AML-193 (cell line): ENCODE measurements around the gene PIAS2.
A peak's percentile ranks its signal among the peaks of the same experiment; 100 is the strongest.

Source experiments
- DNase-seq, 2 experiments: peaks; one replicate each; lab custom pipeline; 2025; lab: John Stamatoyannopoulos, UW

Gene PIAS2

DNA sequence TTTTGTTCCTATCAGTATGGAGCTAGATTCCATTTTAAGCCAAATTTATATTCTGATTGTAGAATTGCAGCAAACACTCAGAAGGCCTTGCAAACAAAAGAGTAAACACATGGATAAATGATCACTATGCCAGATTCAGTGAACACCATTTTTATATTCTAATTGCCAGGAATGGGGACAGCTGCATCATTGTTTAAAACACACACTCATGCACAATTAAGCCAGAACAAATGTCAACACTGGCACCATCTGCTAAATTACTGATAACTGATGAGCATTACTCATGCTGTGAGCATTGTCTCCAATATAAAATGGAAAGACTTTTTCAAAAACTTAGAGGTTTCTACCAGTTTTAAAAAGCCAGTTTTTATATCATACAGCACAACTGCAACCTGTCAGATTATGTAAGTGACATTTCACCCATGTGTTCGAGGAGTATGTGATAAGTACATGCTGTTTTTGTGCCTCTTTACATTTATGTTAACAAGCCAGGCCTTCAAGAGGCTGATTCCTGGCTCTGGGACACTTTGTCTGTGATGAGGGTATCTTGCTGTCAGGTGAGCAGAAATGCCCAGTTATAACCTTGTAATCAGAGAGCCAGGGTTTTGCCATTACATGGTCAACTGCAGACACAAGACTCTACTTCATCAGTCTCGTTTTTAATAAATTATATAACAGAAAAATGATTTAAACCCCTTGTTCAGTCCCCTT, 156.1 kb downstream of the PIAS2 start:
- no peak for DNase-seq

DNA sequence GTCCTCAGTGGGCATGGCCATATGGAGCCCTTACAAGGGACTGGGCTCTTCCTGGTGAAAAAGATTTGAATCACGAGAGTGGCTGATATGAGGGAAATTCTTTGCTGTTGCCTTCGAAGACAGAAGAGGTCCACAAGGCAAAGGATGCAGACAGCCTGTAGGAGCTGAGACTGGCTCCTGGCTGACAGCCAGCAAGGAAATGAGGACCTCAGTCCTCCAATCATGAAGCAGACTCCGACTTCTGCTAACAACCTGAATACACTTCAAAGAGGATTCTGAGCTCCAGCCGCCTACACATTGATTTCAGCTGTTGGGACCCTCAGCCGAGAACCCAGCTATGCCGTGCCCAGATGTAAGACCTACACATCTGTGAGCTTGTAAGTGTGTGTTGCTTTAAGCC, 157.4 kb downstream of the PIAS2 start:
- no peak for DNase-seq

DNA sequence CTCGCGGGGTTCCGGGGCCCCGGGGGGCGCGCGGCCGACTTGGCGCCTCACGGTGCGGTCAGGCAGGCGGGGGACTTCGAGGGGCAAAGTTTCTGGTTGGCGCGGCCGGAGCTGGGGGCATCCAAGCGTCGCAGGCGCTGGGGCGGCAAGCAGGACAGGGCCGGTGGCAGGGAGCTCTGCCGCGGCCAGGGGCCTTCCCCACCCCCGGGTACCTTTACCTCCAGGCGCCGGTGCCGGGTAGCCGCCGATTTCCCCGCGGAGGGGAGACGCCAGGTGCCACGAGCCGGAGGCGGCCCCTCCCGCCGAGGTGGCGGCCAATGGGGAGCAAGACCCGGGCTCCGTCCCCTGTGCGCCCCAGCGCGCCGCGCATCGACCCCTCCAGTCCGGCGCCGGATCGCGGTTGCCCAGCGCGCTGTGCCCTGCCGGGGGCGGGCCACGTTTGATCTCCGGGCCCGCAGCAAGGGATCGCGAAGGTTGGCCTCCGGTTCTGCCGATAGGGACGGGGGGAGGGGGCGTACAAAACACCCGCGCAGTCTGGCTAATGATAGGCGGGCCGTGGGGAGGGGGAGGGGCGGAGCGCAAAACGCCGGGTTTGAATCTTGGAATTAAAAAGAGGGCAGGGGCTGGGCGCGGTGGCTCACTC, 160.6 kb downstream of the PIAS2 start, which contains the start of gene ST8SIA5:
ST8SIA5 (minus strand) TSS at position 495 of the 643 bp plus-strand sequence. CDS start 545 bp downstream, outside the sequence.
- DNase-seq, result no peak

DNA sequence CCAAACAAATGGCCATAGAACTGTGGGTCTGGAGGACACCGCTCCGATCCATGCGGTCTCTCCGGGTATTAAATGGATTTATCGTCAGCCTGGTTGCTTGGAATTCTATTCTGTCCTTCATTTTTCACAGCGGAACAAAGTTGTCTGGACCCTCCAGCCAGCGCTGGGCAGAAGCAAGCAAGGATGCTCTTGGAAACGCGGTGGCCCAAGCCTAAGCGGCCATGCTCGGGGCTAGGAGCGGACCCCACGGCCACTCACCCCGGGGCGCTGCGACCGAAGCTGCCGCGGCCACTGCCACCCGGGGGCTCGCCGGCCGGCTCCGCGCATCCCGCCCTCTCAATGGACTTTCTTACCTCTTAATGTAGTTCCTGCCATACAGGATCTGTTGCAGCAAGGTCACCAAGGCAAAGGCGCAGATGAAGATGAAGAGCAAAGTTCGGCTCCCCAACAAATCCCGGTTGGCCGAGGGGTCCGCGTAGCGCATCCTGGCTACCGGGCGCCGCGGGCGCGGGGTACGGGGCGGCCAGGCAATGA, 161.2 kb downstream of the PIAS2 start:
- no peak for DNase-seq

DNA sequence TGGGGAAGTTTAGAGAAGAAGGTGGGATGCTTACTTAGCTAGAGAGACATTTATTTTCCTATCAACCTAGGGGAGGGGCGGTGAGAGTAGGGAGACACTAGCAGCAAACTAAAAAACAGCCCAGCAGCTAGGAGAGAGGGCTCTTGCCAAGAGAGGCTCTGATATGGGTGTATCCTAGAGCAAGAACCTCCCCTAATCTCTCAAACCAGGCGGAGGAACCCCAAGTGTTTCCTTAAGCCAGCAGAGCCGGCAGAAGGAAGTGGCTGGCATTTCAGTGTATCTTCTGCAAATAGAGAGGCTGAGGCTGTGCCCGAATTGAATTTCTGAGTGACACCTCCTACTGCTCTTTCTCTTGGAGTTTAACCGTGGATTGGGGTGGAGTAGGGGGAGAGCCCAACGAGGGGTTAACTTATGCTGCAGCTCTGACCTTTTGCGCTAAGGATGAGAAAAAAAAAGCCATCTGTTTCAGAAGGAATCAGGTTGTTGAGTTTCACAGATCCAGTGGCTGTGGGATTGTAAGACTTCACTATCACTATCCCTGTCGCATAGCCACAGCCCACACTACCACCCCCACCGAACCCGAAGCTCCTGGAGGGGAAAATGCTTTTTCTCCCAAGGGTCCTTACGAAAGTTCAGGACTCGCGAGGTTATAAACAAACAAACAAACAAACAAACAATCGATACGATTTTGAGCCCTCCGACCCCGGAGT, 161.8 kb downstream of the PIAS2 start:
- no peak for DNase-seq

DNA sequence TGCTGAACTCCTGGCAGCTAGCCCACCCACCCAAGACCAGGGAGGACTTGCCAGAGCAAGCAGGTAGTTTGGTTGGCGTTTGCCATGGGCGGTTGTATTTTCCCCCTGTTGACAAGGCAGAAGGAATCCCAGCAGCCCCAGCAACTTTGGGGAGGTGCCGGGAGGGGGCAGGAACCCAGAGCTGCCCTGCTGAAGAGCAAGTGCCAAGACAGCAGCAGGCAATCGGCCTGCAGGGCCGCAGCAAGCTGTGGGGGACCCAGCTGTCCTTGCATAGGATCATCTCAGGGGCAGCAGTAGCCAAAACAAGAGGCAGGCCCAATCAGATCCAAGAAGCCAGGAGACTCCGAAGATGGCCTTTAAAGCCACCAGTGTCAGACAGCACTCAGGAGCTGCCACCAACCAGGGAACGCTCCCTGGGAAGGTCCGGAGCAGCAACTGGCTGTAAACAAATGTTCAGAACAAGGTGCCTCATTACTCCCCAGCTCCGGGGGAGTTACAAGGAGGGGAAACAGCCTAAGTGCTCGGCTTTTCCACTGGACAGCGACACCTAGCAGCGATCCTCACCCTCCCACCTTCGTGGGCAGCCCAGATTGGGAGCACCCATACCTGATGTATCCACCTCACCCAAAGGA, 162.5 kb downstream of the PIAS2 start:
- no peak for DNase-seq

DNA sequence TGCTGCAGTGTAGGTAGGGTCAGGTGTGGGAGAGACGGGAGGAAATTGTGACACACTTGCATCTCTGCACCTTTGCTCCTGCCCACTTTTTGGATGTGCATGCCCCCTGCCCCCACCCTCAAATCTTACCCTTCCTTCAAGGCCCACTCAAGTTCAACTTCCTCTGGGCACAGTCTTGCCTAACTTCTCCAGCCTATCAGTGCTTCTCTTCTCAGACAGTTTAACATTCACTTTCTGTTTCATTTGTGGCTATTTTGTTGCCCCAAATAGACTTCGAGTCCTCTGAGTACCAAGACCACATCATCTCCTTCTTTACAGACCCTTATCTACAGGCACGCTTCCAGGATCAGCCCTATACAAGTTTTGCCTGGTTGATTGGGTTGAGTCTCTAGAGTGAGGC, 163.1 kb downstream of the PIAS2 start:
- peak in 1 of 2 experiments; percentile 1 for DNase-seq
